CD8-positive, alpha-beta memory T cell (primary cell): ENCODE results near the gene SYMPK. TPM values are rescaled to one million over a fixed set of nuclear protein-coding genes. Genes with fewer than 3 reads are reported as not detected.

Experiments used
- CTCF ChIA-PET: fragments of 350-600 bp; sonication (Branson Sonifier 250); formaldehyde crosslinking; loops from one replicate; lab custom pipeline; 2021; ENCODE audit warnings: antibody characterized with exemption; lab: Charles Lee
- POLR2A ChIA-PET: fragments of 350-600 bp; sonication (Branson Sonifier 250); formaldehyde crosslinking; loops from one replicate; lab custom pipeline; 2021; ENCODE audit warnings: antibody characterized with exemption; lab: Charles Lee
- DNase-seq, 5 donors: peaks; one replicate each; pipeline versions ENCODE4 v3.0.0 to v3.0.0-alpha.2; 2020 to 2022; ENCODE audit warnings: mixed read lengths in 1 of 5
- H3K27ac ChIP-seq: one replicate; pipeline ENCODE4 v1.7.0; 2013; ENCODE audit warnings: low read depth, mild to moderate bottlenecking, low read length, moderate library complexity
- H3K27me3 ChIP-seq: 2 replicates; pipeline ENCODE4 v1.7.0; 2013; ENCODE audit warnings: low read length, mild to moderate bottlenecking; ENCODE audit not compliant: insufficient read depth, poor library complexity, severe bottlenecking
- H3K36me3 ChIP-seq: 2 replicates; pipeline ENCODE4 v1.7.0; 2013; ENCODE audit warnings: mild to moderate bottlenecking, low read length, moderate library complexity; ENCODE audit not compliant: insufficient read depth
- H3K4me1 ChIP-seq: 2 replicates; pipeline ENCODE4 v1.7.0; 2013; ENCODE audit warnings: mild to moderate bottlenecking, low read length, moderate library complexity; ENCODE audit not compliant: insufficient read depth
- H3K4me3 ChIP-seq: 2 replicates; pipeline ENCODE4 v1.7.0; 2013; ENCODE audit warnings: mild to moderate bottlenecking, low read length
- H3K9me3 ChIP-seq: 2 replicates; pipeline ENCODE4 v1.7.0; 2013; ENCODE audit warnings: mild to moderate bottlenecking, low read length
- H3K27ac Mint-ChIP-seq, 8 donors: one replicate each; pipeline ENCODE4 v1.8.0; 2020 to 2021; ENCODE audit warnings: mixed read lengths in 8 of 8, mild to moderate bottlenecking in 6 of 8, inconsistent platforms in 3 of 8, moderate library complexity in 3 of 8
- H3K27me3 Mint-ChIP-seq, 2 donors: one replicate each; pipeline ENCODE4 v1.8.0; 2020 to 2021; ENCODE audit warnings: mixed read lengths in 2 of 2, mild to moderate bottlenecking in 1 of 2, moderate library complexity in 1 of 2
- H3K36me3 Mint-ChIP-seq, 3 donors: one replicate each; pipeline ENCODE4 v1.8.0; 2020 to 2021; ENCODE audit warnings: mixed read lengths in 3 of 3, inconsistent platforms in 1 of 3, mild to moderate bottlenecking in 1 of 3
- H3K4me1 Mint-ChIP-seq, 3 donors: one replicate each; pipeline ENCODE4 v1.8.0; 2020 to 2021; ENCODE audit warnings: mixed read lengths in 3 of 3, inconsistent platforms in 1 of 3, mild to moderate bottlenecking in 1 of 3
- H3K4me3 Mint-ChIP-seq, 7 donors: one replicate each; pipeline ENCODE4 v1.8.0; 2020 to 2021; ENCODE audit warnings: mixed read lengths in 7 of 7, mild to moderate bottlenecking in 6 of 7, moderate library complexity in 4 of 7, inconsistent platforms in 2 of 7
- H3K9me3 Mint-ChIP-seq, 5 donors: one replicate each; pipeline ENCODE4 v1.8.0; 2020 to 2022; ENCODE audit warnings: mixed read lengths in 5 of 5, mild to moderate bottlenecking in 3 of 5, moderate library complexity in 2 of 5, inconsistent platforms in 1 of 5
- polyA plus RNA-seq: library from polyadenylated mRNA; unstranded; fragments of 300-500 nt; fragmentation: Illumina TruSeq; gene quantifications from one replicate; pipeline ENCODE4 v1.2.3, GENCODE V29; 2021
- total RNA-seq, 2 experiments: library from RNA; stranded (reverse); gene quantifications; one replicate each; pipeline ENCODE4 v1.2.3, GENCODE V29; 2021

The SYMPK gene
- total and polyA plus RNA-seq, 3 experiments from 2014 or later = 17.5 to 119 (median 116) TPM

DNA sequence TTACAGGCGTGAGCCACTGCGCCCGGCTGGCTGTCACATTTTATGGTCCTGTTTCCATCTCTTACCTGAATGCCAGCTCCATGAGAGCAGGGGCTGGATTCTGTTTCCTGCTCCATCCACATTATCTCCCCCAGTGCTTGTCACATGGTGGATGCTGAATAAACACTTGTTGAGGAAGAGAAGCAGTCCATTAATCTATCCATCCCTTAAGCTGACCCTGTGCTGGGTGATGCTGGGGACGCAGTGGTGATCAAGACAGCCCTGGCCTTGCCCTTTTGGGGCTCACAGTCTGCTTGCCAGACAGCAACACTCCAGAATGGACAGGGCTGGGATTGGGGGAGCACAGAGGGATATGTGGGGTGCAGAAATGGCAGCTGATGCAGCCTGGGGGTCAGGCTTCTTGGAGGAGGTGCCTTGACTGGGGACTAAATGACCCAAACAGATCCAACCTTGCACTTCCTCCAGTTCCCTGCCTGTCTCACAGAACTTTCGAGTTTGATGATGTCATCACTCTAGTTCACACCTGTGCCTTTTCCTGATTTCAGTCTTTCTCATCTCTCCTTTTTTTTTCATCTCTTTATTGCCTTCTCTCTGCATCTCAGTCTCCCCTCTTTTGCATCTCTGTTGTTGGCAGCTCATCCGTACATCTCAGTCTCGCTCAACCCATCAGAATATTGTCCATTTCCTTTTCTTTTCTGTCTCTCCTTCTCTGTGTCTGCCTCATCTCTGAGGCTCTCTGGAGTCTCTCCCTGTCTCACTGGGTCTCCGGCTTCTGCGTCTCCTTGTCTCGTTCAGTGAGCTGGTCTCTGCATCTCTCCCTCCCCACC is 18.3 kb upstream of the SYMPK start:
- H3K4me3 ChIP-seq = no peak overlapping the region
- H3K9me3 Mint-ChIP-seq = no peaks in the 10 kb centered on the region
- no peak overlapping the region for H3K4me3 Mint-ChIP-seq
- H3K27me3 ChIP-seq = peaks cover 2% of the 10 kb centered on the region
- peaks cover 37% of the 10 kb centered on the region for H3K4me1 ChIP-seq
- ChIA-PET POLR2A (no interaction called here), CTCF (interaction anchor here (0.6 to 1.8 kb wide), 5 partner anchors 11 to 453 kb away, joined by 3 to 14 read pairs (median 6); partner anchors contain the start of genes FOXA3, MYPOP, SIX5 and SYMPK)
- H3K27me3 Mint-ChIP-seq = peaks cover 17 to 19% of the 10 kb centered on the region in 2 donors
- peak overlapping the region in 1 of 8 donors; percentile 24 for H3K27ac Mint-ChIP-seq
- H3K27ac ChIP-seq = no peak overlapping the region
- no peak for DNase-seq
- no peaks in the 10 kb centered on the region for H3K9me3 ChIP-seq
- H3K36me3 ChIP-seq = no peaks in the 10 kb centered on the region
- peaks cover 0 to 14% (median 4%) of the 10 kb centered on the region in 3 donors for H3K36me3 Mint-ChIP-seq
- peaks cover 23 to 34% (median 23%) of the 10 kb centered on the region in 3 donors for H3K4me1 Mint-ChIP-seq

DNA sequence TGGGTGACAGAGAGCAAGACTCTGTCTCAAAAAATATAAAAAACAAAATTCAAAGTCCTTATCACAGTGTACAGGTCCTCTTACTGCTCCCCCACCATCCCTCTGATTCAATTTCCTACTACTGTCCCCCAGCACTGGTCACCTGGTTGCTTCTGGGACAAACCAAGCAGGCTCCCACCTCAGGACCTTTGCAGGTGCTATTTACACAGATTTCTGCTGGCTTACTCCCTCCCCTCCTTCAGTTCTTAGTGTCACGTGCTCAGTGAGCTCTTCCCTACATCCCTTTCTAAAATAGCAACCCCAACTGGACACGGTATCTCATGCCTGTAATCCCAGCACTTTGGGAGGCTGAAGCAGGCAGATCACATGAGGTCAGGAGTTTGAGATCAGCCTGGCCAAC is 17.0 kb upstream of the SYMPK start:
- Histone ChIP-seq H3K27ac (no peak overlapping the region), H3K4me1 (peaks cover 36% of the 10 kb centered on the region), H3K9me3 (no peaks in the 10 kb centered on the region), H3K36me3 (no peaks in the 10 kb centered on the region), H3K4me3 (no peak overlapping the region), H3K27me3 (peaks cover 2% of the 10 kb centered on the region)
- no peak overlapping the region for H3K4me3 Mint-ChIP-seq
- ChIA-PET CTCF (interaction anchor here (1.2 to 1.3 kb wide), 3 partner anchors 17 to 110 kb away, joined by 3 to 4 read pairs (median 4); partner anchors contain the start of genes SIX5 and SYMPK), POLR2A (interaction anchor here (1.2 kb wide), 1 partner anchor 17 kb away, joined by 6 read pairs; the partner anchor contains the start of gene SYMPK)
- peaks cover 21 to 32% (median 27%) of the 10 kb centered on the region in 3 donors for H3K4me1 Mint-ChIP-seq
- H3K9me3 Mint-ChIP-seq = no peaks in the 10 kb centered on the region
- DNase-seq = no peak
- H3K27ac Mint-ChIP-seq = no peak overlapping the region
- H3K27me3 Mint-ChIP-seq = peaks cover 20 to 32% of the 10 kb centered on the region in 2 donors
- H3K36me3 Mint-ChIP-seq = peaks cover 0 to 10% (median 4%) of the 10 kb centered on the region in 3 donors

DNA sequence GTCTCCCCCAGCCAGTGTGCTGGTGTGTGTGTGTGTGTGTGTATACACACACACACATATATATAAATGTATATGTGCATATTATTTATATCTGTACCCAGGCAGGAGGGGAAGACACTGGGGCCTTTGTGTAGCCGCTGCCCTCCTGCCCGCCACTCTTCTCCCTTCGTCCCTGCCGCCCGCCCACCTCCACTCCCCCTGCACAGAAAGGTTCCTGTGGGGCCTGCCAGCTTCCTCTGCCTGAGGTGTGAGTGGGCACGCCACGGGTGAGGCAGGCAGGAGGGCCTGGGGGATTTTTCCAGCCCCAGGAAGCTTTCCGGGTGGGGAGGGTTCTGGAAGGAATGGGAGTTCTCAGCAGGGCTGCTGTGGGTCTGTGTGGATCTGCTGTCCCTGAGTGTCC is 16.1 kb upstream of the SYMPK start:
- Histone ChIP-seq H3K9me3 (no peaks in the 10 kb centered on the region), H3K4me1 (peaks cover 29% of the 10 kb centered on the region), H3K4me3 (no peak overlapping the region), H3K27ac (no peak overlapping the region), H3K27me3 (peaks cover 2% of the 10 kb centered on the region), H3K36me3 (no peaks in the 10 kb centered on the region)
- CTCF ChIA-PET = interaction anchor here (1.1 to 1.3 kb wide), 4 partner anchors 15 to 110 kb away, joined by 3 to 4 read pairs (median 4); partner anchors contain the start of genes FOXA3, SIX5 and SYMPK
- H3K9me3 Mint-ChIP-seq = no peaks in the 10 kb centered on the region
- H3K27ac Mint-ChIP-seq = no peak overlapping the region
- DNase-seq = no peak
- peaks cover 20 to 28% (median 27%) of the 10 kb centered on the region in 3 donors for H3K4me1 Mint-ChIP-seq
- H3K4me3 Mint-ChIP-seq = peak overlapping the region in 1 of 7 donors; percentile 24
- H3K27me3 Mint-ChIP-seq = peaks cover 20 to 39% of the 10 kb centered on the region in 2 donors
- POLR2A ChIA-PET = no interaction called here
- peaks cover 0 to 10% (median 4%) of the 10 kb centered on the region in 3 donors for H3K36me3 Mint-ChIP-seq

DNA sequence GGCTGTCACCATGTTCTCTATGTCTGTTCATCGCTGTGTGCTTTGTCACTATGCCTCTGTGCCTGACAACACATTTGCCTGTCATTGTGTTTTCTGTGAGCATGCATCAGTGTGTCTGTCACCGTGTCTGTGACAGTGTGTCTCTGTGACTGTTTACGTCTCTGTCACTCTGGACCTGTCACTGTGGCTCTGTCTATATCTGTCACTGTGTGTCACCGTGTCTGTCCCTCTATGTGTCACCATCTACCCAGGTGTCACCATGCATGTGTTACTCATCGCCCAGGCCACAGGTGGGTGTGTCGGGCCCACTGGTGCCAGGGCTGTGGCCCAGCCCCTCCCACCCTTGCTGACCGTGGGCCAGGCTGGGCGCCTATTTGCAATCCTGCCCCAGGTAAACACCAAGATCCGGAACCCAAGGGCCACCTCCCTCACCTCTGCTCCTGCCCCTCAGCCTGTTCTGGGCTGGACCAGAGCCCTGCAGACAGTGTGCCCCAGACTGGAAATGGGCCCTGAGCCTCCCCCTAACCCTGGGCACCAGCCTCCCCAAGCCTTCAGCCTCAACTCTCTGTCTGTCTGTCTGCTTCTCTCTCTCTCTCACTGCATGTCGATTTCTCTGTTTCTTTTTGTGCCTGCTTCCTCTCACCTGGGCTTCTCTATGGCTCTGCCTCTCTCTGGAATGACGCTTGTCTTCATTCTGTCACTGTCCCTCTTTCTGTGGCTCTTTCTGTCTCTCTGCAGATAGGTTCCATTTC is 15.3 kb upstream of the SYMPK start:
- Mint-ChIP-seq H3K27ac (peak overlapping the region in 1 of 8 donors; percentile 3), H3K4me1 (peaks cover 13 to 20% (median 19%) of the 10 kb centered on the region in 3 donors), H3K9me3 (no peaks in the 10 kb centered on the region), H3K36me3 (peaks cover 0 to 3% (median 1%) of the 10 kb centered on the region in 3 donors), H3K27me3 (peaks cover 21 to 42% of the 10 kb centered on the region in 2 donors), H3K4me3 (no peak overlapping the region)
- Histone ChIP-seq H3K4me1 (peaks cover 23% of the 10 kb centered on the region), H3K27ac (no peak overlapping the region), H3K36me3 (no peaks in the 10 kb centered on the region), H3K27me3 (peaks cover 2% of the 10 kb centered on the region), H3K9me3 (no peaks in the 10 kb centered on the region), H3K4me3 (no peak overlapping the region)
- ChIA-PET CTCF (interaction anchor here (1.1 to 1.2 kb wide), 2 partner anchors 14 to 61 kb away, joined by 3 to 4 read pairs; partner anchors contain the start of gene FOXA3), POLR2A (no interaction called here)
- DNase-seq = no peak

DNA sequence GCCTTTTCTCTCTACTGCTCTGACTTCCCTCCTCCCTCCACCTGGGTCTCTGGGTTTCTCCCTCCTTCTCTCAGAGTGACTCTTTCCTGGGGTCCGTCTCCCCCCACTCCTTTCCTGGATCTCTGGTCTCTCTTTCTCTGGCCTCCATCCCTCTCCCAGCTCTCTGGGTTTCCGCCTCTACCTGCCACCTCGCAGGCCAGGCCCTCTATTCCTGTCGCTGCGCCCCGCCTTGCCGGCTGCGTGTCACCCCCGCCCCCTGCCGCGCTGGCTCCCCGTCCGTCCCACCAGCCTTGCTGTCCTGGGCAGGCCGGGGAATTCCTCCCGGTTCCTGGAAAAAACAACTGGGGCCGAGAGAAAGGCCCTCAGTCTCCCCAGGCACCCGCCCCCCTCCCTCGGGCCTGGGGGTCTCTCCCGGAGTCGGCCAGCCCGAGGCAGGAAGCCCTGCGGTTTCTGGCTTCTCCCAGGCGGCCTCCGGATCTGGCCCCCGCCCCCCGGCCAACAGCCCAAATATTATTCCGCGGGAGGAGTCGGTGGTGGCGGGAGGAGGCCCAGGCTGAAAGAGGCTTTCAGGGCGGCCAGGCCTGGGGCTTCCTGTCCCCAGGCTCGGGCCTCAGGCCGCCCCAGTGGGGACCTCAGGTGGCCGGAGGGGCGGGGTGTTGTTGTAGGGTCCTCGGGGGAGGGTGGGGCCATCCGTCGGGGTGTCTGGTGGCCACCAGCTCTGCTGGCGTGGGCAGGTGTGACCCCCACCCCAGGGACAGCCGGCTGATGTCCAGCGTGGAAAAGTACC is 13.7 kb upstream of the SYMPK start:
- CTCF ChIA-PET = no interaction called here

DNA sequence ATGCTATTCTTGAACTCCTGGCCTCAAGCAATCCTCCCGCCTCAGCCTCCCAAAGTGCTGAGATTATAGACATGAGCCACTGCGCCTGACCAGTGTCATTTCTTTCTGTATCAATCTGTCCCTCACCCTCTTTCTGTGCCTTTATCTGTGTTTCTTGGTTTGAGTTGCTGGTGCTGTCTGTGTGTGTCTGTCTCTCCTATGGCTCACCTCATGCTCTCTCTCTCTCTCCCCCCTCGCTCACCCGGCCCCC is 13.1 kb upstream of the SYMPK start:
- Mint-ChIP-seq H3K4me3 (peak overlapping the region in 3 of 7 donors; percentile 0 to 73 (median 23)), H3K9me3 (no peaks in the 10 kb centered on the region), H3K36me3 (no peaks in the 10 kb centered on the region), H3K27ac (peak overlapping the region in 6 of 8 donors; percentile 14 to 69 (median 37)), H3K4me1 (peaks cover 10 to 16% (median 15%) of the 10 kb centered on the region in 3 donors), H3K27me3 (peaks cover 23 to 42% of the 10 kb centered on the region in 2 donors)
- Histone ChIP-seq H3K27ac (peak overlapping the region; percentile 47), H3K4me1 (peaks cover 10% of the 10 kb centered on the region), H3K9me3 (no peaks in the 10 kb centered on the region), H3K4me3 (no peak overlapping the region), H3K36me3 (no peaks in the 10 kb centered on the region), H3K27me3 (peaks cover 2% of the 10 kb centered on the region)
- ChIA-PET POLR2A (no interaction called here), CTCF (no interaction called here)
- DNase-seq = no peak

More for the DNA sequence above, 13.7 kb upstream of the SYMPK start:
- H3K27me3 Mint-ChIP-seq = peaks cover 23 to 42% of the 10 kb centered on the region in 2 donors
- no peaks in the 10 kb centered on the region for H3K36me3 Mint-ChIP-seq
- H3K4me3 Mint-ChIP-seq = peak overlapping the region in 4 of 7 donors; percentile 0 to 73 (median 36)
- H3K4me3 ChIP-seq = no peak overlapping the region
- peaks cover 2% of the 10 kb centered on the region for H3K27me3 ChIP-seq
- H3K9me3 ChIP-seq = no peaks in the 10 kb centered on the region
- H3K27ac Mint-ChIP-seq = peak overlapping the region in 5 of 8 donors; percentile 14 to 91 (median 59)
- H3K4me1 ChIP-seq = peaks cover 10% of the 10 kb centered on the region
- peaks cover 10 to 16% (median 15%) of the 10 kb centered on the region in 3 donors for H3K4me1 Mint-ChIP-seq
- H3K9me3 Mint-ChIP-seq = no peaks in the 10 kb centered on the region
- no peaks in the 10 kb centered on the region for H3K36me3 ChIP-seq
- peak overlapping the region; percentile 47 for H3K27ac ChIP-seq
- no peak for DNase-seq
- POLR2A ChIA-PET = no interaction called here

DNA sequence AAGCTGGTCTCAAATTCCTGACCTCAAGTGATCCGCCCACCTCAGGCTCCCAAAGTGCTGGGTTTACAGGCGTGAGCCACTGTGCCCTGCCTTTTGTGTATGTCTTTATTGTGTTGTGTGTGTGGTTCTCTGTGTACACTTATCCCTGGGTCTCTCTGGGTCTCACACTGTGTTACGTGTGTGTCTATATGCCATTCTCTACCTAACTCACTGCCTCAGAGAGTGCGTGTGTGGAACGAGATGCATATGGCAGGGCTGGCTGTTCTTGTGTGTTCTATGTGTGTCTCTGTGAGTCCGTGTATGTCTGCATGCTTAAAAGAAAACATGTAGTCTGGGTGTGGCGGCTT is 11.6 kb upstream of the SYMPK start:
- Mint-ChIP-seq H3K27ac (no peak overlapping the region), H3K4me1 (peaks cover 10 to 16% (median 15%) of the 10 kb centered on the region in 3 donors), H3K36me3 (no peaks in the 10 kb centered on the region), H3K27me3 (peaks cover 19 to 42% of the 10 kb centered on the region in 2 donors), H3K4me3 (no peak overlapping the region), H3K9me3 (no peaks in the 10 kb centered on the region)
- Histone ChIP-seq H3K36me3 (no peaks in the 10 kb centered on the region), H3K4me3 (no peak overlapping the region), H3K27me3 (peaks cover 2% of the 10 kb centered on the region), H3K4me1 (peaks cover 10% of the 10 kb centered on the region), H3K27ac (no peak overlapping the region), H3K9me3 (no peaks in the 10 kb centered on the region)
- ChIA-PET POLR2A (no interaction called here), CTCF (no interaction called here)
- no peak for DNase-seq
